Epithelial cell of proximal tubule (primary cell): Measurements from ENCODE around the gene DENND2D. TPM values are rescaled to one million over a fixed set of nuclear protein-coding genes. Genes with fewer than 3 reads are reported as not detected.

Experiments
- DNase-seq: peaks from one replicate; pipeline ENCODE4 v3.0.0-alpha.2; 2011; ENCODE audit warnings: low read depth
- H3K4me3 ChIP-seq: 2 replicates; pipeline ENCODE4 v1.5.1; 2011; ENCODE audit warnings: low read depth, mild to moderate bottlenecking, low read length
- CTCF ChIP-seq: conservative IDR thresholded peaks from 2 replicates; pipeline ENCODE4 v1.5.1; 2012; ENCODE audit warnings: low read depth, mild to moderate bottlenecking, low read length
- total RNA-seq: library from RNA; depleted of rRNA; stranded (reverse); fragments of >200 nt; gene quantifications from 2 replicates; pipeline ENCODE4 v1.2.3, GENCODE V29; 2015

The DENND2D gene
- total RNA-seq, 1 donor from 2014 or later: 8.1 TPM

- no peak for DNase-seq
- TF ChIP-seq CTCF: no peak
- H3K4me3 ChIP-seq: no peak overlapping the region
These were observed 23.8 kb downstream of the DENND2D start for GRCh38 chr1:111176678-111177077.

GRCh38 chr1:111175349-111175748, 25.1 kb downstream of the DENND2D start:
- no peak for DNase-seq
- H3K4me3 ChIP-seq: no peak overlapping the region
- TF ChIP-seq CTCF: no peak

GRCh38 chr1:111174070-111174469, 26.4 kb downstream of the DENND2D start:
- no peak for TF ChIP-seq CTCF
- no peak overlapping the region for H3K4me3 ChIP-seq
- no peak for DNase-seq

GRCh38 chr1:111172463-111172862, 28.0 kb downstream of the DENND2D start:
- TF ChIP-seq CTCF: no peak
- DNase-seq: no peak
- H3K4me3 ChIP-seq: no peak overlapping the region

- DNase-seq: no peak
- TF ChIP-seq CTCF: no peak
These were observed 36.3 kb downstream of the DENND2D start for GRCh38 chr1:111164151-111164550.

GRCh38 chr1:111163363-111163762, 37.1 kb downstream of the DENND2D start:
- no peak for DNase-seq
- no peak for TF ChIP-seq CTCF
- no peak overlapping the region for H3K4me3 ChIP-seq

More at GRCh38 chr1:111164151-111164550, 36.3 kb downstream of the DENND2D start:
- no peak overlapping the region for H3K4me3 ChIP-seq

GRCh38 chr1:111162488-111162880, 38.0 kb downstream of the DENND2D start:
- DNase-seq: no peak
- TF ChIP-seq CTCF: no peak
- H3K4me3 ChIP-seq: no peak overlapping the region
